Measurements from ENCODE around the gene ANXA11. TPM values are rescaled to one million over a fixed set of nuclear protein-coding genes. Genes with fewer than 3 reads are reported as not detected.
A peak's percentile ranks its signal among the peaks of the same experiment; 100 is the strongest.
"Not testable (repeated sequence)": the region's sequence is repeated elsewhere in the genome, so short reads cannot be mapped to it uniquely, and the experiment has no call there.

ANXA11 gene
- total RNA-seq, 4 donors from 2014 or later = 85.1 to 103 (median 87.3) TPM

GRCh38 chr10:80141696-80142460, 63.5 kb downstream of the ANXA11 start:
- peak in 1 of 2 donors; percentile 65 for DNase-seq (ENCODE audit: low spot score in 2 of 2)
- TF ChIP-seq POLR2A (IDR thresholded peaks at IDR 0.05) (no peak), EP300 (IDR thresholded peaks at IDR 0.05) (no peak), CTCF (IDR thresholded peaks at IDR 0.05) (no peak), POLR2AphosphoS5 (IDR thresholded peaks at IDR 0.05) (no peak)
- H3K4me1 ChIP-seq = peaks cover 34% of the 10 kb centered on the region
- no peaks in the 10 kb centered on the region for H3K9me3 ChIP-seq
- H3K27me3 ChIP-seq = no peaks in the 10 kb centered on the region
- no peaks in the 10 kb centered on the region for H3K36me3 ChIP-seq
- 53% methylated on average over 19 of the region's 19 CpGs for WGBS
- H3K27ac ChIP-seq = no peak overlapping the region
- no peak overlapping the region for H3K4me3 ChIP-seq

GRCh38 chr10:80140251-80140650, 65.1 kb downstream of the ANXA11 start:
- WGBS = 82% methylated on average over 7 of the region's 7 CpGs
- no peak for TF ChIP-seq CTCF (IDR thresholded peaks at IDR 0.05)
- no peak for TF ChIP-seq POLR2A (IDR thresholded peaks at IDR 0.05)
- no peak for TF ChIP-seq POLR2AphosphoS5 (IDR thresholded peaks at IDR 0.05)
- TF ChIP-seq EP300 (IDR thresholded peaks at IDR 0.05) = no peak

GRCh38 chr10:80139265-80139664, 66.1 kb downstream of the ANXA11 start:
- DNase-seq (ENCODE audit: low spot score in 2 of 2) = peak in 1 of 2 donors; percentile 34
- Histone ChIP-seq H3K27me3 (no peaks in the 10 kb centered on the region), H3K36me3 (no peaks in the 10 kb centered on the region), H3K4me3 (no peak overlapping the region), H3K9me3 (no peaks in the 10 kb centered on the region), H3K4me1 (peaks cover 36% of the 10 kb centered on the region), H3K27ac (no peak overlapping the region)
- TF ChIP-seq EP300 (IDR thresholded peaks at IDR 0.05) = no peak
- no peak for TF ChIP-seq POLR2A (IDR thresholded peaks at IDR 0.05)
- no peak for TF ChIP-seq POLR2AphosphoS5 (IDR thresholded peaks at IDR 0.05)
- 94% methylated on average over 2 of the region's 2 CpGs for WGBS

More at GRCh38 chr10:80140251-80140650, 65.1 kb downstream of the ANXA11 start:
- DNase-seq (ENCODE audit: low spot score in 2 of 2) = peak in 1 of 2 donors; percentile 66
- Histone ChIP-seq H3K27me3 (no peaks in the 10 kb centered on the region), H3K4me1 (peaks cover 38% of the 10 kb centered on the region), H3K27ac (no peak overlapping the region), H3K9me3 (no peaks in the 10 kb centered on the region), H3K4me3 (no peak overlapping the region), H3K36me3 (no peaks in the 10 kb centered on the region)

- DNase-seq (ENCODE audit: low spot score in 2 of 2) = peak in 1 of 2 donors; percentile 40
- Histone ChIP-seq H3K27me3 (peaks cover 5% of the 10 kb centered on the region), H3K4me1 (peaks cover 42% of the 10 kb centered on the region), H3K9me3 (no peaks in the 10 kb centered on the region), H3K36me3 (no peaks in the 10 kb centered on the region), H3K4me3 (no peak overlapping the region), H3K27ac (peak overlapping the region; percentile 85)
- WGBS = 57% methylated on average over 4 of the region's 4 CpGs
- TF ChIP-seq POLR2AphosphoS5 (IDR thresholded peaks at IDR 0.05) = no peak
- no peak for TF ChIP-seq POLR2A (IDR thresholded peaks at IDR 0.05)
- no peak for TF ChIP-seq CTCF (IDR thresholded peaks at IDR 0.05)
- no peak for TF ChIP-seq EP300 (IDR thresholded peaks at IDR 0.05)
Measured at GRCh38 chr10:80137920-80138319, 67.4 kb downstream of the ANXA11 start.

GRCh38 chr10:80137031-80137862, 68.1 kb downstream of the ANXA11 start:
- H3K4me3 ChIP-seq = no peak overlapping the region
- H3K27ac ChIP-seq = peak overlapping the region; percentile 85
- no peaks in the 10 kb centered on the region for H3K9me3 ChIP-seq
- peaks cover 49% of the 10 kb centered on the region for H3K4me1 ChIP-seq
- no peaks in the 10 kb centered on the region for H3K36me3 ChIP-seq
- DNase-seq (ENCODE audit: low spot score in 2 of 2) = peak; percentile 77 to 89
- 58% methylated on average over 13 of the region's 14 CpGs for WGBS
- peaks cover 5% of the 10 kb centered on the region for H3K27me3 ChIP-seq
- TF ChIP-seq POLR2AphosphoS5 (IDR thresholded peaks at IDR 0.05) = peak in 1 of 3 donors; percentile 18
- no peak for TF ChIP-seq EP300 (IDR thresholded peaks at IDR 0.05)

- TF ChIP-seq POLR2A (IDR thresholded peaks at IDR 0.05) = peak in 1 of 2 donors; percentile 18
- TF ChIP-seq CTCF (IDR thresholded peaks at IDR 0.05) = no peak
- peak in 2 of 3 donors; percentile 25 to 68 for TF ChIP-seq POLR2AphosphoS5 (IDR thresholded peaks at IDR 0.05)
- no peak overlapping the region for H3K4me3 ChIP-seq
- no peaks in the 10 kb centered on the region for H3K36me3 ChIP-seq
- 7% methylated on average over 7 of the region's 8 CpGs for WGBS
- H3K9me3 ChIP-seq = no peaks in the 10 kb centered on the region
- peaks cover 5% of the 10 kb centered on the region for H3K27me3 ChIP-seq
- peak overlapping the region; percentile 85 for H3K27ac ChIP-seq
- H3K4me1 ChIP-seq = peaks cover 55% of the 10 kb centered on the region
- peak; percentile 95 to 97 for DNase-seq (ENCODE audit: low spot score in 2 of 2)
Measured at GRCh38 chr10:80136134-80136571, 69.2 kb downstream of the ANXA11 start.

- not testable (repeated sequence) for H3K36me3 ChIP-seq, H3K9me3 ChIP-seq, H3K27me3 ChIP-seq
- 39% methylated on average over 9 of the region's 9 CpGs for WGBS
- peak overlapping the region; percentile 52 for H3K4me3 ChIP-seq
- H3K27ac ChIP-seq = peak overlapping the region; percentile 85
- H3K4me1 ChIP-seq = peaks cover 55% of the 10 kb centered on the region
- DNase-seq (ENCODE audit: low spot score in 2 of 2) = peak in 1 of 2 donors; percentile 56
Measured at GRCh38 chr10:80133687-80134086, 71.7 kb downstream of the ANXA11 start.
